Testis (tissue), 2 donors: ENCODE results near the gene LAMB4.

Source experiments
- CTCF ChIP-seq, 3 experiments: fragments of 450-650 bp in 2 of 3; fragments of 200-600 bp in 1 of 3; sonication (generic) in 1 of 3; IDR thresholded peaks; one replicate each; pipeline ENCODE4 v1.5.1; 2016 to 2019; ENCODE audit warnings: antibody characterized with exemption in 3 of 3, mild to moderate bottlenecking in 2 of 3, moderate library complexity in 1 of 3
- POLR2A ChIP-seq: fragments of 450-650 bp; IDR thresholded peaks from one replicate; pipeline ENCODE4 v1.6.1; 2017; ENCODE audit warnings: antibody characterized with exemption, mild to moderate bottlenecking, moderate library complexity

GRCh38 chr7:108128514-108128913 is 1.6 kb downstream of the LAMB4 start:
- TF ChIP-seq CTCF (IDR thresholded peaks at IDR 0.05) (no peak), POLR2A (no peak)
